NCI-H774 (cell line): ENCODE results near the gene PCOLCE2.
"Not testable (repeated sequence)": the region's sequence is repeated elsewhere in the genome, so short reads cannot be mapped to it uniquely, and the experiment has no call there.

ENCODE experiments used
- DNase-seq: peaks from one replicate; lab custom pipeline; 2025; lab: John Stamatoyannopoulos, UW

PCOLCE2 gene

DNA sequence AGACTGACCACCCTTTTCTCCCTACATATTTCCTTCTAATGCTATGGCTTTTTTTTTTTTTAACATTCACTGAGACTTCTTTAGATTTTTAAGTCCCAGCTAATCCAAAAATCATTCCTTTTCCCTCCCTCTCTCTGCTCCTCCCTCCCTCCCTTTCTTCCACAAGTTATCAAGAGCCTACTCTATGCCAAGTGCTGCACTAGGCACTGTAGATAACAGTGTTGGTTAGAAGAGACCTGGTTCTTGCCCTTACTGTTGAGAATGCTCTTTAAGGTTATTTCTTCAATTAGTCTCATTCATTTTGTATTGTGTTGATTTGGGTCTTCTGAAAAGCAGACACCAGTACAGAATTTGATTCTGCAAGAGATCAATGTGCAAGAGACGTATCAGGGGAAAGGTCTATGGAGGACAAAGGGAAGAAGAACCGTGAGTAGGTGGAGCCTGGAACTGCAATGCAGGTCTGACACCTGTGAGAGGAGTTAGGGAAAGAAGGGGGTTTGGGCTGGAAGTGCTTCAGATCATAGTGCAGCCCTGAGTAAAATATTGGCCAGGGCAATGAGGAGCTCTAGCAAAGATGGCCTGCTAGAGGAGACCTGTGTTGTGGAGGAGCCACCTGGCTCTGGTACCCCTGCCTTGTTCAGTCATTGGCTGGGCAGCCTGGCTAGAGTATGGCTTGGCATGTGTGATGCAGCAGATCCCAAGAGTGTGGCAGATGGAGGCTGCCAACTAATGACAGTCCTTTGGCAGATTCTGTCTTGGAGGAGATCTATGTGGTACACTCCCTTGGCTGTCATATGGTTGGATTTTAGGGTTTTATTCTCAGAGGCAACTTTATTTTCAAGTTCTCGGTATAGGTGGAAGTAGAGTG lies 9.7 kb upstream of the PCOLCE2 start:
- DNase-seq, result no peak

DNA sequence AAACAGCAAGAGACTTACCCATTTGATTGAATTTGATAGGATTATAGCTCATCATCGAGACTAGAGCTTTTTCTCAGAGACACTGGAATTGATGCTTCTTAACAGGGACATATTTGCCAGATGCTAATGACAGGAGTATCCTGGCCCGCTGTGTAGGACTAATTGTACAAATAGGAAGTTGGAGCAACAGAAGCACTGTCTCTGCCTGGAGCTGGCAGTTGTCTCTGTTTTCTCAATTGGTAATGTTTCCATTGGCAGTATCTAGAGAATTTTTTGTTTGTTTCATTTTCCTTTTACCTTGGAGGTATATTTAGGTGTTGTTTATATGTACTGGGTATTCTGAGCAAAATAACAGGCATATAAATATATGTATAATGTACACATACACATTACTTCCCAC lies 8.9 kb upstream of the PCOLCE2 start:
- DNase-seq, result no peak

- DNase-seq, result no peak
These were observed 8.1 kb upstream of the PCOLCE2 start for GRCh38 chr3:142896996-142897395.

GRCh38 chr3:142896201-142896755 lies 7.4 kb upstream of the PCOLCE2 start:
- DNase-seq, result no peak

GRCh38 chr3:142894493-142894892 lies 5.6 kb upstream of the PCOLCE2 start:
- no peak for DNase-seq

GRCh38 chr3:142892714-142893113 lies 3.8 kb upstream of the PCOLCE2 start:
- DNase-seq, result no peak

GRCh38 chr3:142890592-142890991 lies 1.7 kb upstream of the PCOLCE2 start:
- no peak for DNase-seq

- DNase-seq, result no peak
These were observed 530 bp upstream of the PCOLCE2 start for GRCh38 chr3:142889212-142890014.

DNA sequence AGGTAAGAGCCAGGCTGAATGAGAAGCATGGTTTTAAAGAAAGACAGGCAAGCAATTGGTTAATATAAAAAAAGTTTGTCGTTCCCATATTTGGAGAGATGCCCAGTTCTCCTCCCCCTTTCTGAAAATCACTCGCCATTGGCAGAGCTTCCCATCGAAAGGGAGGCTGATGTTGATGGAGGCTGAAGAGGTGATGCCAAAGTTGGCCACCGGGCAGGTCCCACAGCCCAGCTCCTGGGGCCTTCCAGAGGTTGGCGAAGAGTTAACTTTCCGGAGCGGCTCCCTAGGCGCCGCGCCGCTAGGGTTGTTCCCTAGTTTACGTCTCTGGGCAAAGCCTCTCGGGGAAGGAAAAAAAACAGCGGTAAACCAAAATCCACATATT lies 793 bp downstream of the PCOLCE2 start:
- DNase-seq, result no peak

DNA sequence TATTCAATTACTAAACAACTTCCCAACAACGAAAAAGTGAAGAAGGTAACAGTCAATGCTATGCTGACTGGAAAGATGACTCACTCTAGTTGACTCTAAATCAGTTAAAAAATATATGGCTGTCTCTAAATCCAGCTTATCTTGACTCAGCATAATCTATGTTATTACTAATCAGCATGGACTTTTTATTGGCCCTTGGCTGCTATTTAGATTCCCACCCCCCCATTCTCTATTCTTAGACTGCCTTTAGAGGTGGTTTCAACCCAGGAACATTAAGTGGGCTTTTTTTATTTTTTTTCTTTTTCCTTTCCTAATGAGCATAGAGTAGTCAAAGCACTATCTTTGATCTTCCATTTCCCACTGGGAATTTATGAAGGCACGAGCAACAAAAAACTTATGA lies 1.9 kb downstream of the PCOLCE2 start:
- DNase-seq, result no peak

GRCh38 chr3:142886021-142886420 lies 2.9 kb downstream of the PCOLCE2 start:
- no peak for DNase-seq

DNA sequence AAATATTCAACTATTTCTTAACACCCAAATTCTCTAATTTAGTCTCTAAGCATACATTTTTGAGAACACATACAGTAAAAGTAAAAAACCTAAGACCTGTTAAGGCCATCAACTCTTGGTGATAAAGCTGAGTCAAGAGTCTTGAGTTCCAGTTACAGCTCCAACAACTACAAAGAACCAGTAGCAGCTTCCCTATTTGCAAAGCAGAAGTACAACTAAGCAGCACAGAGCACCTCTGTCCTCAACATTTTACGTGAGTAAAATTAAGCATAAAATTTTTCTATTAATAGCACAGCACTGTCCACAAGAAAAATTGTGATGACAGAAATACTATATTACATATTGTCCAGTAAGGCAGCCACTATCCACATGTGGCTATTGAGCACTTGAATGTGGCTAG lies 4.4 kb downstream of the PCOLCE2 start:
- DNase-seq, result no peak

DNA sequence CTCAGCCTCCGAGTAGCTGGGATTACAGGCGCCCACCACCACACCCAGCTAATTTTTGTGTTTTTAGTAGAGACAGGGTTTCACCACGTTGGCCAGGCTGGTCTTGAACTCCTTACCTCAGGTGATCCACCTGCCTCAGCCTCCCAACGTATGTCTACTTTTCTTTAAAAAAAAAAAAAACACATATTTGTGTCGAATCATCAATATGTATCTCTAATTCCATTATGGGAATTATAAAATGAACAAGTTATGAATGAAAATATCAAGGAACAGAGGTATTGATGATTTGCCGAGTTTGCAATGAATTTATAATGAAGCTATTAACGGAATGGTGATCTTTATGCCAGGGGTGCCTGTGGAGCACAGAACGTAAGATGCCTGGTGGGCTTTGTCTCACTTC lies 5.3 kb downstream of the PCOLCE2 start:
- DNase-seq, result not testable (repeated sequence)

GRCh38 chr3:142881445-142882224 lies 7.2 kb downstream of the PCOLCE2 start:
- DNase-seq, result no peak

DNA sequence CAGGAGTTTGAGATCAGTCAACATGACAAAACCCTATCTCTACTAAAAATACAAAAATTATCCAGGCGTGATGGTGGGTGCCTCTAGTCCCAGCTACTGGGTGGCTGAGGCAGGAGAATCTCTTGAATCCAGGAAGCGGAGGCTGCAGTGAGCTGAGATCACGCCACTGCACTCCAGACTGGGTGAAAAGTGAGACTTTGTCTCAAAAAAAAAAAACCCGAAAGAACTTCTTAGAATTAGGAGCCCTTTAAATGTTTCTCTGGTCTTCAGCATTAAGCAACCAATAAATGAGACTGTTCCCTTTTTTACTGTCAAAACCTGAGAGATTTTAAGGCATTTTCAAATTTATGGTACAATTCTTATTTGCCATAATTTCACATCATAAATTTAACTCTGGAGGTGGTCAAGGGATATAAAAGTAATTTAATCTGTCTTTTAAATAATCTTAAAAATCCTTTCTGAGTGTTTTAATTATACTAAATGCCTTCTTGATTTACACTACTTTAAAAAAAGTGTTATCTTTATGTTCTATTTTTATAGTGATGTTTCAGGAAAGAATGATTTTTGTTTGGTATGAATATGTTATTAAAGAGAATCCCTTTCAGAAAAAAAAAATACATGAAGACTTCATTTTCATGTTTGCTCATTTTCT lies 10.1 kb downstream of the PCOLCE2 start:
- no peak for DNase-seq

GRCh38 chr3:142876417-142876816 lies 12.5 kb downstream of the PCOLCE2 start:
- no peak for DNase-seq

- DNase-seq, result no peak
These were observed 13.2 kb downstream of the PCOLCE2 start for GRCh38 chr3:142875583-142876207.

DNA sequence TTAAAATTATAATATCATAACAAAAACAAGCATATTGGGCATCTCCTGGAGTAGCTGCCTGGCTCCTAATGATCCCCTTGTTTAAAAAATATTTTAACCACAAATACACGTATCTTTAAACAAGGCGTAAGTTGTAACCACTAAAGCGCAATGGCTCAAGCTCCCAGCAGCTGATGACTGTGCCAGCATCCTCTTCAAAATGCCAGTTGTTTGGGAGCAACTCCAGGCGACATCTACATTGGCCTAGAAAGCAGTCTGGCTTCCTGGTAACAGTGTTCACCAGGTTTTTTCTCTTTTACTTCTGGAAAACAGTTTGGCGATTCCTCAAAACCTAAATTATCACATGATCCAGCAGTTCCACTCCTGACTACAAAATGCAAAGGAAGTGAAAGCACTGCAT lies 13.8 kb downstream of the PCOLCE2 start:
- no peak for DNase-seq

DNA sequence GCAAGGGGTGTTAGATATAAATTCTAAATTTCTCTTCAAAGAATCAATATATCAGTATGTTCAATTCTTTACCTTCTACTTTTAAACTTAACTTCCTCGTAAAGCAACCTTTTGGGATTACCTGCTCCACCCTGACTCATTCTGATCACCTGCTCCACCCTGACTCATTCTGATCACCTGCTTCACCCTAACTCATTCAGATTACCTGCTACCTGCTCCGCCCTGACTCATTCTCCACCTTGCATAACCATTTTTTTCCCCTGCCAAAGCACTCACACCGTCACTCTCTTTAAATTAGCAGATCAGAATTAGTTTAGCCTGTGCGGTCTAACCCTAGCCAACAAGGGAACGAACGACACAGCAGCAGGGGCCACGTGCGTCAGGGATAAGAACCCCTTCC lies 20.5 kb downstream of the PCOLCE2 start:
- DNase-seq, result not testable (repeated sequence)

GRCh38 chr3:142866841-142867631 lies 21.8 kb downstream of the PCOLCE2 start:
- peak; percentile 69 for DNase-seq
